ENCODE measurements around the gene NID2.

GRCh38 chr14:51978681-51979085 lies 90.2 kb downstream of the NID2 start:
- TF ChIP-seq CTCF (IDR thresholded peaks at IDR 0.05), result no peak
- TF ChIP-seq EZH2 (IDR thresholded peaks at IDR 0.05; ENCODE audit: borderline replicate concordance, insufficient read depth, low read depth, low read length, poor library complexity, severe bottlenecking), result no peak

Data from B cell (primary cell).